ENCODE results near the gene DYRK3. TPM values are rescaled to one million over a fixed set of nuclear protein-coding genes. Genes with fewer than 3 reads are reported as not detected.

DYRK3 gene
- polyA plus RNA-seq, 1 donor: 4.3 TPM

GRCh38 chr1:206682111-206682510 is 46.8 kb downstream of the DYRK3 start:
- no peaks in the 10 kb centered on the region for H3K36me3 ChIP-seq (ENCODE audit: control insufficient read depth, insufficient read depth, low read length)
- peak; percentile 84 to 95 for DNase-seq
- 40% methylated on average over 1 of the region's 3 CpGs for WGBS (ENCODE audit: insufficient coverage, low lambda C conversion rate)
- H3K9me3 ChIP-seq (ENCODE audit: control insufficient read depth, low read depth, low read length): no peaks in the 10 kb centered on the region
- H3K27ac ChIP-seq (ENCODE audit: low read length): peak overlapping the region; percentile 79
- no peak overlapping the region for H3K4me3 ChIP-seq (ENCODE audit: low read length)
- H3K27me3 ChIP-seq (ENCODE audit: control insufficient read depth, insufficient read depth, low read length): no peaks in the 10 kb centered on the region
- peaks cover 32% of the 10 kb centered on the region for H3K4me1 ChIP-seq (ENCODE audit: control insufficient read depth, insufficient read depth, low read length)

GRCh38 chr1:206683313-206683712 is 48.0 kb downstream of the DYRK3 start:
- H3K9me3 ChIP-seq (ENCODE audit: control insufficient read depth, low read depth, low read length): no peaks in the 10 kb centered on the region
- H3K27ac ChIP-seq (ENCODE audit: low read length): peak overlapping the region; percentile 79
- H3K27me3 ChIP-seq (ENCODE audit: control insufficient read depth, insufficient read depth, low read length): no peaks in the 10 kb centered on the region
- no peak overlapping the region for H3K4me3 ChIP-seq (ENCODE audit: low read length)
- H3K4me1 ChIP-seq (ENCODE audit: control insufficient read depth, insufficient read depth, low read length): peaks cover 44% of the 10 kb centered on the region
- WGBS (ENCODE audit: insufficient coverage, low lambda C conversion rate): no CpG with 5 or more reads among the region's 6 CpGs
- DNase-seq: no peak
- no peaks in the 10 kb centered on the region for H3K36me3 ChIP-seq (ENCODE audit: control insufficient read depth, insufficient read depth, low read length)

- 38% methylated on average over 1 of the region's 8 CpGs for WGBS (ENCODE audit: insufficient coverage, low lambda C conversion rate)
- H3K27ac ChIP-seq (ENCODE audit: low read length): no peak overlapping the region
- peak overlapping the region; percentile 47 for H3K4me3 ChIP-seq (ENCODE audit: low read length)
Observed at GRCh38 chr1:206684003-206684402, 48.7 kb downstream of the DYRK3 start.

DNA sequence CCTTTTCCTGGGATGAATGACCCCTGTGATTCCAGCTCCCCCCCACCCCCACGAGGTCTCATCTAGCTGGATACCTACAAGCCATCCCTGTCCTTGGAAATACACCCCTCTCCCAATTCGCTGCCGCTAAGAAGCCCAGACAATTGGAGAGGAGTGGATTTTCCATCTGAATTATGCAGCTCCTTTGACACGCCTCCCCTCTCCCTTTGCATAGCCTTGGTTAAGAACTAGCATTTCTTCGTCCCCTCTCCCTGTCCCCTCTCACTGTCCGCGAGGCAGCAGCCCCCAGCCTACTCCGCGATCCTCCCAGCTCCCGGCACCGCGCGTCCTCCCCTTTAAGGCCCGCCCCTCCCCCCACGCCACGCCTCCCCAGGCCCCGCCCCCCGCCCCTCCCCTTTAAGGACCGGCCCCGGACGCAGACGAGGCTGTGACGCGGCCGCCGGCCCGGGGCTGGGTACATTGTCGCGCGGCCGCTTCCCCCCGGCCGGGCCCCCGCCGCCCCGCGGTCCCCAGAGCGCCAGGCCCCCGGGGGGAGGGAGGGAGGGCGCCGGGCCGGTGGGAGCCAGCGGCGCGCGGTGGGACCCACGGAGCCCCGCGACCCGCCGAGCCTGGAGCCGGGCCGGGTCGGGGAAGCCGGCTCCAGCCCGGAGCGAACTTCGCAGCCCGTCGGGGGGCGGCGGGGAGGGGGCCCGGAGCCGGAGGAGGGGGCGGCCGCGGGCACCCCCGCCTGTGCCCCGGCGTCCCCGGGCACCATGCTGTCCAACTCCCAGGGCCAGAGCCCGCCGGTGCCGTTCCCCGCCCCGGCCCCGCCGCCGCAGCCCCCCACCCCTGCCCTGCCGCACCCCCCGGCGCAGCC is 49.4 kb downstream of the DYRK3 start, which contains the start of gene MAPKAPK2:
TSS of gene MAPKAPK2 (plus strand) at position 428 of the 856 bp plus-strand sequence. CDS start at position 753, 325 bp downstream.
- DNase-seq: peak; percentile 70 to 73
- Histone ChIP-seq H3K4me3 (ENCODE audit: low read length) (peak within 1 kb of the TSS; percentile 91), H3K27ac (ENCODE audit: low read length) (peak within 1 kb of the TSS; percentile 94), H3K9me3 (ENCODE audit: control insufficient read depth, low read depth, low read length) (no peaks in the 10 kb centered on the region), H3K4me1 (ENCODE audit: control insufficient read depth, insufficient read depth, low read length) (peaks cover 48% of the 10 kb centered on the region), H3K36me3 (ENCODE audit: control insufficient read depth, insufficient read depth, low read length) (peaks cover 3% of the 10 kb centered on the region), H3K27me3 (ENCODE audit: control insufficient read depth, insufficient read depth, low read length) (no peaks in the 10 kb centered on the region)
- no CpG with 5 or more reads among the region's 82 CpGs for WGBS (ENCODE audit: insufficient coverage, low lambda C conversion rate)

More at GRCh38 chr1:206684003-206684402, 48.7 kb downstream of the DYRK3 start:
- H3K4me1 ChIP-seq (ENCODE audit: control insufficient read depth, insufficient read depth, low read length): peaks cover 47% of the 10 kb centered on the region
- no peaks in the 10 kb centered on the region for H3K27me3 ChIP-seq (ENCODE audit: control insufficient read depth, insufficient read depth, low read length)
- H3K36me3 ChIP-seq (ENCODE audit: control insufficient read depth, insufficient read depth, low read length): peaks cover under 1% of the 10 kb centered on the region
- no peaks in the 10 kb centered on the region for H3K9me3 ChIP-seq (ENCODE audit: control insufficient read depth, low read depth, low read length)
- DNase-seq: no peak

DNA sequence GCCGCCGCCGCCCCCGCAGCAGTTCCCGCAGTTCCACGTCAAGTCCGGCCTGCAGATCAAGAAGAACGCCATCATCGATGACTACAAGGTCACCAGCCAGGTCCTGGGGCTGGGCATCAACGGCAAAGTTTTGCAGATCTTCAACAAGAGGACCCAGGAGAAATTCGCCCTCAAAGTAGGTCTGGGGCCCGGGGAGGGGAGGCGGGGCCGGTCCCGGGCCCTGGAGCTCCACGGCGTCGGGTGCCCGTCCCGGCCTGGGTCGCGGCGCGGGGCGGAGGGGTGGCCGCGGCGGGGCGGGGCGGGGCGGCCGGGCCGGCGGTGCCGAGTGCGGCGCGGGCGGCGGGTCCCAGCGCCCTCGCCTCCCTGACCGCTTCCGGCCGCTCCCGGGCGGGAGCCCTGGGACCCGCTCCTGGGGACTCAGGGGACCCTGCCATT is 50.0 kb downstream of the DYRK3 start:
- peak overlapping the region; percentile 94 for H3K27ac ChIP-seq (ENCODE audit: low read length)
- peak overlapping the region; percentile 91 for H3K4me3 ChIP-seq (ENCODE audit: low read length)
- H3K4me1 ChIP-seq (ENCODE audit: control insufficient read depth, insufficient read depth, low read length): peaks cover 48% of the 10 kb centered on the region
- DNase-seq: peak in 1 of 2 donors; percentile 51
- peaks cover 3% of the 10 kb centered on the region for H3K36me3 ChIP-seq (ENCODE audit: control insufficient read depth, insufficient read depth, low read length)
- no peaks in the 10 kb centered on the region for H3K27me3 ChIP-seq (ENCODE audit: control insufficient read depth, insufficient read depth, low read length)
- H3K9me3 ChIP-seq (ENCODE audit: control insufficient read depth, low read depth, low read length): no peaks in the 10 kb centered on the region
- WGBS (ENCODE audit: insufficient coverage, low lambda C conversion rate): no CpG with 5 or more reads among the region's 48 CpGs

DNA sequence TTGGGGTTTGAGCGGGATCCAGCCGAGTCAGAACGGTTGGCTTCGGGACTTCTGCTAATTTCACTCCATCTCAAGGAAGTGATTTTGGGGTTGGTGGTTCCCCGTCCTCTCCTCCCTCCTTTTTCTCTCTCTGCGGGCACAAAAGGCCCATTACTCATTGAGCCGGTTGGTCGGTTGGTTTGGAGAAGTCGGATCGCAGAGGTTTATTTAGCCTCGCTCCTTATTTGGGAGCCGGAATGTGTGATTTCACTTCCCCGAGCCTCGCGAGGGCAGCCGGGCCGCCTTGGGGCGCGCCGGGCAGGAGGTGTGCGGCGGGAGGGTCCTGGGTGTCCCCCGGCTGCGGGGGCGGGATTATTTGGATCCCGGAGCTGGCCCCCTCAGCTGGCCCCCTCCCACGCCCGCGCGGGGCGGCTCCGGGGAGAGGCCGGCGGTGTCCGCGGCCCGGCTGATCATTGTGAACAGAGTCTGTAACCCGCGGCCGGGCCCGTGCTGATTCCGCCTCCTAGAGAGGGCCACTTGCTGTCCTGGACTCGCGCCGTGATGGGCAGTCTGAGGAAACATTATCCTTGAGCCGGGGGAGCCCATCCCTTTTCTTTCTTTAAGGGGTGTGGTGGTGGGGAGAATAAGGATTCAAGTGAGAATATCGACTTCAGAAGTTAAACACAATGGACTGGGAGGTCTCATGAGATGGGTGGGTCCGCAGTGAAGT is 50.6 kb downstream of the DYRK3 start:
- no peaks in the 10 kb centered on the region for H3K27me3 ChIP-seq (ENCODE audit: control insufficient read depth, insufficient read depth, low read length)
- DNase-seq: peak; percentile 53 to 56
- WGBS (ENCODE audit: insufficient coverage, low lambda C conversion rate): no CpG with 5 or more reads among the region's 48 CpGs
- peak overlapping the region; percentile 91 for H3K4me3 ChIP-seq (ENCODE audit: low read length)
- peaks cover 3% of the 10 kb centered on the region for H3K36me3 ChIP-seq (ENCODE audit: control insufficient read depth, insufficient read depth, low read length)
- no peaks in the 10 kb centered on the region for H3K9me3 ChIP-seq (ENCODE audit: control insufficient read depth, low read depth, low read length)
- H3K27ac ChIP-seq (ENCODE audit: low read length): peak overlapping the region; percentile 94
- peaks cover 49% of the 10 kb centered on the region for H3K4me1 ChIP-seq (ENCODE audit: control insufficient read depth, insufficient read depth, low read length)

DNA sequence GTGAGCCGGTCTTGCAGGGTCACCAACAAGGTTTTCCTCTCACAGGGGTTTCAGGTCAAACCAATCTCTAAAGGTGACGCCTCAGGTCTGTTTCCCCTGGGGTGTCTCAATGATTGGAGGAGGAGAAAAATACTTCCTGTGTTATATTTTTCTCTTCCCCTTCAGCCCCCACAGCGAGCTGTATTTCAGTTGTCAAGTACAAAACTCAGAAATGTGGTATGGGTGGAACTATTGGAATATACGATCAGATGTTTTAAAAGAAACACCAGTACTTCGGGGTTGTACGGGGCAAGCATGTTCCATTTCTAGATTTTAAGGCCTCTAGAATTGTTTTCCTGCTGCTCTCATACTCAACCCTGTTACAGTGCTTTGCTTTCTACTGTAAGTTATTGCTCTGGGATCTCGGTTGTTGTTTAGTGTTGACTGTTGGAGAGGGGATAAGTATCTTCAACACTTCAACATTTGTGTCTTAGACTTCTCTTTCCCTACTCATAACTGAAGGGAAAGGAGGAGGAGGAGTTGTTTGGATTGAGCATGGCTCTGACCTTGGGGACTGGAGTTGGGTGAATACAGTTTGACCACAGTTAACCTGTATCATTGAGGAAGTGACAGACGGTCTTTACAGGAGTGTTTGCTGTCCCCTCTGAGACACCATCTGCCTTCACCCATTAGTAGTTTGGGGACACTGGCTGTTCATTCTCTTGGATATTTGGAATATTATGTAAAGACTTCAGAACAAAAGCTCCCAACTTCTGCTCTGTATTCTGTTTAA is 51.3 kb downstream of the DYRK3 start:
- H3K9me3 ChIP-seq (ENCODE audit: control insufficient read depth, low read depth, low read length): no peaks in the 10 kb centered on the region
- H3K27me3 ChIP-seq (ENCODE audit: control insufficient read depth, insufficient read depth, low read length): no peaks in the 10 kb centered on the region
- DNase-seq: peak in 1 of 2 donors; percentile 46
- peaks cover 49% of the 10 kb centered on the region for H3K4me1 ChIP-seq (ENCODE audit: control insufficient read depth, insufficient read depth, low read length)
- H3K36me3 ChIP-seq (ENCODE audit: control insufficient read depth, insufficient read depth, low read length): peaks cover 3% of the 10 kb centered on the region
- H3K4me3 ChIP-seq (ENCODE audit: low read length): peak overlapping the region; percentile 91
- peak overlapping the region; percentile 94 for H3K27ac ChIP-seq (ENCODE audit: low read length)
- no CpG with 5 or more reads among the region's 8 CpGs for WGBS (ENCODE audit: insufficient coverage, low lambda C conversion rate)

GRCh38 chr1:206687251-206687914 is 52.0 kb downstream of the DYRK3 start:
- no peak for DNase-seq
- H3K4me1 ChIP-seq (ENCODE audit: control insufficient read depth, insufficient read depth, low read length): peaks cover 52% of the 10 kb centered on the region
- no peaks in the 10 kb centered on the region for H3K27me3 ChIP-seq (ENCODE audit: control insufficient read depth, insufficient read depth, low read length)
- H3K4me3 ChIP-seq (ENCODE audit: low read length): no peak overlapping the region
- WGBS (ENCODE audit: insufficient coverage, low lambda C conversion rate): 70% methylated on average over 2 of the region's 7 CpGs
- peaks cover 3% of the 10 kb centered on the region for H3K36me3 ChIP-seq (ENCODE audit: control insufficient read depth, insufficient read depth, low read length)
- H3K9me3 ChIP-seq (ENCODE audit: control insufficient read depth, low read depth, low read length): no peaks in the 10 kb centered on the region
- no peak overlapping the region for H3K27ac ChIP-seq (ENCODE audit: low read length)

GRCh38 chr1:206687915-206688442 is 52.6 kb downstream of the DYRK3 start:
- no peak overlapping the region for H3K4me3 ChIP-seq (ENCODE audit: low read length)
- peaks cover 52% of the 10 kb centered on the region for H3K4me1 ChIP-seq (ENCODE audit: control insufficient read depth, insufficient read depth, low read length)
- H3K36me3 ChIP-seq (ENCODE audit: control insufficient read depth, insufficient read depth, low read length): peaks cover 5% of the 10 kb centered on the region
- no CpG with 5 or more reads among the region's 2 CpGs for WGBS (ENCODE audit: insufficient coverage, low lambda C conversion rate)
- no peaks in the 10 kb centered on the region for H3K9me3 ChIP-seq (ENCODE audit: control insufficient read depth, low read depth, low read length)
- H3K27ac ChIP-seq (ENCODE audit: low read length): no peak overlapping the region
- DNase-seq: no peak
- H3K27me3 ChIP-seq (ENCODE audit: control insufficient read depth, insufficient read depth, low read length): no peaks in the 10 kb centered on the region
